DOHH2 (cell line): ENCODE results near the gene UMODL1.

Experiments
- H3F3A ChIP-seq: fragments of 200-600 bp; sonication (generic), shearing (Covaris generic); 2 replicates; pipeline ENCODE4 v1.6.0; 2016; ENCODE audit warnings: antibody characterized with exemption, mild to moderate bottlenecking; ENCODE audit not compliant: control insufficient read depth, insufficient read depth
- H3K27ac ChIP-seq: fragments of 200-600 bp; sonication (generic); 2 replicates; pipeline ENCODE4 v1.5.1; 2014; ENCODE audit warnings: low read depth, mild to moderate bottlenecking, low read length, moderate library complexity
- H3K27me3 ChIP-seq: fragments of 200-600 bp; sonication (generic); 2 replicates; pipeline ENCODE4 v1.6.1; 2014; ENCODE audit warnings: mild to moderate bottlenecking, low read length, mixed read lengths; ENCODE audit not compliant: control insufficient read depth
- H3K36me3 ChIP-seq: fragments of 200-600 bp; sonication (generic); 2 replicates; pipeline ENCODE4 v1.6.1; 2014; ENCODE audit warnings: mild to moderate bottlenecking, low read length, moderate library complexity, mixed read lengths; ENCODE audit not compliant: control insufficient read depth
- H3K4me1 ChIP-seq: fragments of 200-600 bp; sonication (generic); 2 replicates; pipeline ENCODE4 v1.6.1; 2014; ENCODE audit warnings: mild to moderate bottlenecking, low read length, mixed read lengths; ENCODE audit not compliant: control insufficient read depth
- H3K4me2 ChIP-seq: fragments of 200-600 bp; sonication (generic); 2 replicates; pipeline ENCODE4 v1.6.0; 2014; ENCODE audit warnings: mild to moderate bottlenecking, low read length, moderate library complexity
- H3K4me3 ChIP-seq: fragments of 200-600 bp; sonication (generic); 2 replicates; pipeline ENCODE4 v1.5.1; 2014; ENCODE audit warnings: mild to moderate bottlenecking, low read length, mixed read lengths
- H3K79me2 ChIP-seq: fragments of 200-600 bp; sonication (generic); 2 replicates; pipeline ENCODE4 v1.6.1; 2014; ENCODE audit warnings: mild to moderate bottlenecking, low read length, mixed read lengths; ENCODE audit not compliant: control insufficient read depth
- H3K9me2 ChIP-seq: fragments of 200-600 bp; sonication (generic); replicated peaks from 2 replicates; pipeline ENCODE4 v1.6.1; 2014; ENCODE audit warnings: mild to moderate bottlenecking, low read length, mixed read lengths; ENCODE audit not compliant: control insufficient read depth
- H3K9me3 ChIP-seq: fragments of 200-600 bp; sonication (generic); 2 replicates; pipeline ENCODE4 v1.6.1; 2014; ENCODE audit warnings: antibody characterized with exemption, low read length, mixed read lengths; ENCODE audit not compliant: control insufficient read depth, insufficient read depth
- H4K20me1 ChIP-seq: fragments of 200-600 bp; sonication (generic); 2 replicates; pipeline ENCODE4 v1.6.0; 2014; ENCODE audit warnings: low read depth, mild to moderate bottlenecking, antibody characterized with exemption, low read length, moderate library complexity; ENCODE audit not compliant: control insufficient read depth, insufficient read depth
- EZH2phosphoT487 ChIP-seq: fragments of 200-600 bp; sonication (generic); IDR thresholded peaks from 2 replicates; pipeline ENCODE4 v1.6.1; 2017; ENCODE audit warnings: borderline replicate concordance, mild to moderate bottlenecking, antibody characterized with exemption, low read length, moderate library complexity, mixed read lengths
- TF ChIP-seq, protein P1 (sequence below): fragments of 200-600 bp; sonication (generic); IDR thresholded peaks from one replicate; pipeline ENCODE4 v1.5.1; 2014; ENCODE audit warnings: antibody characterized with exemption, mild to moderate bottlenecking, low read depth, low read length; ENCODE audit not compliant: poor library complexity, severe bottlenecking

The UMODL1 gene

GRCh38 chr21:42092771-42093170 lies 21.7 kb downstream of the UMODL1 start:
- H3K36me3 ChIP-seq = no peaks in the 10 kb centered on the region
- H3K4me3 ChIP-seq = no peak overlapping the region
- H3K79me2 ChIP-seq = no peaks in the 10 kb centered on the region
- no peaks in the 10 kb centered on the region for H3K9me2 ChIP-seq
- H3K27ac ChIP-seq = no peak overlapping the region
- H3K9me3 ChIP-seq = no peaks in the 10 kb centered on the region
- no peaks in the 10 kb centered on the region for H3F3A ChIP-seq
- no peak for TF ChIP-seq EZH2phosphoT487
- TF ChIP-seq, protein P1, sequence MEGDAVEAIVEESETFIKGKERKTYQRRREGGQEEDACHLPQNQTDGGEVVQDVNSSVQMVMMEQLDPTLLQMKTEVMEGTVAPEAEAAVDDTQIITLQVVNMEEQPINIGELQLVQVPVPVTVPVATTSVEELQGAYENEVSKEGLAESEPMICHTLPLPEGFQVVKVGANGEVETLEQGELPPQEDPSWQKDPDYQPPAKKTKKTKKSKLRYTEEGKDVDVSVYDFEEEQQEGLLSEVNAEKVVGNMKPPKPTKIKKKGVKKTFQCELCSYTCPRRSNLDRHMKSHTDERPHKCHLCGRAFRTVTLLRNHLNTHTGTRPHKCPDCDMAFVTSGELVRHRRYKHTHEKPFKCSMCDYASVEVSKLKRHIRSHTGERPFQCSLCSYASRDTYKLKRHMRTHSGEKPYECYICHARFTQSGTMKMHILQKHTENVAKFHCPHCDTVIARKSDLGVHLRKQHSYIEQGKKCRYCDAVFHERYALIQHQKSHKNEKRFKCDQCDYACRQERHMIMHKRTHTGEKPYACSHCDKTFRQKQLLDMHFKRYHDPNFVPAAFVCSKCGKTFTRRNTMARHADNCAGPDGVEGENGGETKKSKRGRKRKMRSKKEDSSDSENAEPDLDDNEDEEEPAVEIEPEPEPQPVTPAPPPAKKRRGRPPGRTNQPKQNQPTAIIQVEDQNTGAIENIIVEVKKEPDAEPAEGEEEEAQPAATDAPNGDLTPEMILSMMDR = no peak
- H3K4me1 ChIP-seq = 0 out of 2 replicates have a peak, but pooled peaks cover under 1% of the 10 kb centered on the region
- H3K4me2 ChIP-seq = no peak overlapping the region
- peaks cover 22% of the 10 kb centered on the region for H3K27me3 ChIP-seq
- no peaks in the 10 kb centered on the region for H4K20me1 ChIP-seq

DNA sequence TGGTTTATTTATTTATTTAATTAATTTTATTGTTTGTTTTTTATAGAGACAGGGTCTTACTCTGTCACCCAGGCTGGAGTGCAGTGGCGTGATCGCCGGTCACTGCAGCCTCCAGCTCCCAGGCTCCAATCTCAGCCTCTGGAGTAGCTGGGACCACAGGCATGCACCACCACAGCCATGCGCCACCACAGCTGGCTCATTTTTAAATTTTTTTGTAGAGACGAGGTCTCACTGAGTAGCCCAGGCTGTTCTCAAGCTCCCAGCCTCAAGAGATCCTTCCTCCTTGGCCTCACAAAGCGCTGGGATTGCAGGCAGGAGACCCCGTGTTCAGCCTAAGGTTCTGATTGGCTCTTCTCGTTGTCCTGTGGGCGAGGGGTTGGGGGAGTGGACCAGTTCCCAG lies 22.1 kb downstream of the UMODL1 start:
- Histone ChIP-seq H3K9me3 (no peaks in the 10 kb centered on the region), H3K4me1 (0 out of 2 replicates have a peak, but pooled peaks cover 2% of the 10 kb centered on the region), H3K4me3 (no peak overlapping the region), H3K9me2 (no peaks in the 10 kb centered on the region), H3K27ac (no peak overlapping the region), H3K79me2 (no peaks in the 10 kb centered on the region), H4K20me1 (no peaks in the 10 kb centered on the region), H3K4me2 (no peak overlapping the region), H3K27me3 (peaks cover 27% of the 10 kb centered on the region), H3F3A (no peaks in the 10 kb centered on the region), H3K36me3 (no peaks in the 10 kb centered on the region)
- no peak for TF ChIP-seq EZH2phosphoT487
- TF ChIP-seq, protein P1 = no peak

- H3K4me1 ChIP-seq = 0 out of 2 replicates have a peak, but pooled peaks cover 2% of the 10 kb centered on the region
- no peaks in the 10 kb centered on the region for H4K20me1 ChIP-seq
- TF ChIP-seq, protein P1 = no peak
- no peak for TF ChIP-seq EZH2phosphoT487
- no peaks in the 10 kb centered on the region for H3K79me2 ChIP-seq
- H3K27me3 ChIP-seq = peaks cover 33% of the 10 kb centered on the region
- no peaks in the 10 kb centered on the region for H3K9me2 ChIP-seq
- no peaks in the 10 kb centered on the region for H3F3A ChIP-seq
- no peaks in the 10 kb centered on the region for H3K9me3 ChIP-seq
- no peak overlapping the region for H3K4me2 ChIP-seq
- no peaks in the 10 kb centered on the region for H3K36me3 ChIP-seq
- no peak overlapping the region for H3K4me3 ChIP-seq
- no peak overlapping the region for H3K27ac ChIP-seq
Observed at GRCh38 chr21:42093991-42094421, 22.9 kb downstream of the UMODL1 start.

DNA sequence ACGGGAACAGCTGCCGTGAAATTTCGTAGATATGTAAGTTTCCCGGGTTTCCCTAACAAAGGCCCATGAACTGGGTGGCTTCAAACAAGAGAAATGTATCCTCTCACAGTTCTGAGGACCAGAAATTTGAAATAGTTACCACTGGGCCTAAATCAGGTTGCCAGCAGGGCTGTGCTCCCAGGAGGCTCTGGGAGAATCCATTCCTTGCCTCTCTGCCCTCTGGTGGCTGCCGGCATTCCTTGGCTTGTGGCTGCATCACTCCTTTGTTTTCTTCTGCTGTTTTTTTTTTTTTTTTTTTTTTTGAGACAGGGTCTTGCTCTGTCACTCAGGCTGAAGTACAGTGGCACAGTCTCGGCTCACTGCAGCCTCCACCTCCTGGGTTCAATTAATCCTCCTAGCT lies 23.7 kb downstream of the UMODL1 start:
- no peaks in the 10 kb centered on the region for H3K36me3 ChIP-seq
- peaks cover 34% of the 10 kb centered on the region for H3K27me3 ChIP-seq
- H3K27ac ChIP-seq = no peak overlapping the region
- no peaks in the 10 kb centered on the region for H3K79me2 ChIP-seq
- 0 out of 2 replicates have a peak, but pooled peaks cover 2% of the 10 kb centered on the region for H3K4me1 ChIP-seq
- H3K9me3 ChIP-seq = no peaks in the 10 kb centered on the region
- H4K20me1 ChIP-seq = no peaks in the 10 kb centered on the region
- TF ChIP-seq, protein P1 = no peak
- TF ChIP-seq EZH2phosphoT487 = no peak
- H3K4me3 ChIP-seq = no peak overlapping the region
- H3K4me2 ChIP-seq = no peak overlapping the region
- H3F3A ChIP-seq = no peaks in the 10 kb centered on the region
- H3K9me2 ChIP-seq = no peaks in the 10 kb centered on the region
